ENCODE results near the gene AFG3L2.
A peak's percentile ranks its signal among the peaks of the same experiment; 100 is the strongest.
"Not testable (repeated sequence)": the region's sequence is repeated elsewhere in the genome, so short reads cannot be mapped to it uniquely, and the experiment has no call there.

The AFG3L2 gene

DNA sequence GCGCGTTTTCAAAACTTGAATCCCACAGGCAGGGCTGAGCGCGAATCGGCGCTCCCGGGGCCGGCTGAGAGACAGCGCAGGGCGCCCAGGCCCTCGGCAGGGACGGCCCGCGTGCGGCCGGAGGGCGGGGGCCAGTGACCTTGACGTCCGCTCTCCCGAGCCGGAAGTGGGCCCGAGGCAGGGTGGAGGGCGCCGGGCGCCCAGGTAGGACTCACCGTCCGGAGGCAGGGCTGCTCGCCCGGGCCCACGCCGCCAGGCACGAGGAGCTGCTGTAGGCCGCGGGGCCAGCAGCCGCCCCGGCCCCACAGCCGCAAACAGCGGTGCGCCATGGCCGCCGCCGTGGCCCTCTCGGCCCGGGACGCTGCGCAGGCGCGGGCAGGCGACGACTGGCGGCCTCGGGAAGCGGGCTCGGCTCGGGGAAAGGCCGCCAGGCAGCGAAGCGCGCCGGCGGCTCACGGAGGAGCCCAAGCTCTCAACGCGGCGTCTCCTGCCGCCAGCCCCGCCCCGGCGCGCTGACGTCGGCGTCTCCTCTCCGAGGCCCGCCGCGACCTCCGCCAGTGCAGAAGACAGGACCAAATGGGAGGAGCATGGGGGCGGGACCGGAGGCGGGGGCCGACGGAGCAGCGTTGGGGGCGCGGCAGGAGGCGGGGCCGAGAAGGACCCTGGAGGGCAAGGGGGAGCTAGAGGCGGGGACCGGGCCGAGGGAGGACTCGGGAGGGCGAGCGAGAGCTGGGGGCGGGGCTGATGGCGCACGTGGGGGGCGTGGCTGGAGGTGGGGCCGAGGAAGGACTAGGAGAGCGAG is at the start of gene AFG3L2:
Gene AFG3L2 (minus strand): TSS at position 474 of the 802 bp plus-strand sequence. CDS start 145 bp downstream, at position 329.
- peaks cover 6% of the 10 kb centered on the region for H3K4me1 ChIP-seq (ENCODE audit: insufficient read depth, low read length)
- H2AFZ ChIP-seq (ENCODE audit: low read depth, low read length), result peak within 1 kb of the TSS; percentile 96
- H3K9me3 ChIP-seq (ENCODE audit: low read length), result no peaks in the 10 kb centered on the region

DNA sequence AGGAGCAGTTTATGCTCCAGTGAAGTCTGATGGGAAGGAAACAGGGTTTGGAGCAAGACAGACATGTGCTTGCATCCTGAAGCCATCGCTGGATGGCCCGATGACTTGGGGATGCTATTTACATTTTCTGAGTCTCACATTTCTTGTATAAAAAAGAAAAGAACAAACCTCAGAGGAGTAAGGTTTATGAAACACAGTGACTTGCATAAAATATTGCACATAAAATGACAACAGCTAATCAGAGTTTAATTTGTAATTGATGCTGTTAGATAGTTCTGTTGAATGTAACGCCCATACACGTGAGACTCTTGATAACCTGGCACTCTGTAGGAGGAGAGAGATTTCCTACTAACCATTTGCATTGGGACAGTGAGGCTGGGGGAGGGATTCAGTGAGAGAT is 47.2 kb upstream of the AFG3L2 start:
- Histone ChIP-seq H3K4me3 (ENCODE audit: low read length) (no peak overlapping the region), H3K4me1 (ENCODE audit: insufficient read depth, low read length) (no peaks in the 10 kb centered on the region), H3K36me3 (ENCODE audit: insufficient read depth, low read length) (peaks cover 5% of the 10 kb centered on the region), H3K27me3 (ENCODE audit: insufficient read depth, low read length) (no peaks in the 10 kb centered on the region), H2AFZ (ENCODE audit: low read depth, low read length) (no peak overlapping the region), H3K9me3 (ENCODE audit: low read length) (no peaks in the 10 kb centered on the region)

More for the DNA sequence above, at the start of gene AFG3L2:
- Histone ChIP-seq H3K36me3 (ENCODE audit: insufficient read depth, low read length) (no peaks in the 10 kb centered on the region), H3K4me3 (ENCODE audit: low read length) (peak within 1 kb of the TSS; percentile 85), H3K27me3 (ENCODE audit: insufficient read depth, low read length) (no peaks in the 10 kb centered on the region)

DNA sequence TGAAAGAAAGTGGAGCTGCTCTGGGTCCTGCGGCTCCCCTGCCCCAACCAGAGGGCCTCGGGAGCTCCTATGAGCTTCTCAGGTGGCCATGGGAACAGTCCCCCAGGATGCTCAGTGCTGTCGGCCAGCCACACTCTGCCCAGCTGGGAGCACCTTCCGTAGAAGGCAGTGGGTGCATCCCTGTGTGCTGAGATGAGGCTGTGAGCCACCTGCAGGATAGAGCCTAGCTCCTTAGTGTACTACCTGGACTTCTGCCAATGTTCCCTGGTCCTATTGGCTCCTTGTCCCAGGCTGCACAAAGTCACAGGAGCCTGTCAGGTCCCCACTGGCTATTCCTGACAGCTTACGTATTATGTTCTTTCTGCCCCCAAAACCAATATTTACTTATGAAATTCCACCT is 46.8 kb upstream of the AFG3L2 start:
- H3K9me3 ChIP-seq (ENCODE audit: low read length), result no peaks in the 10 kb centered on the region
- H3K36me3 ChIP-seq (ENCODE audit: insufficient read depth, low read length), result peaks cover 5% of the 10 kb centered on the region
- no peak overlapping the region for H2AFZ ChIP-seq (ENCODE audit: low read depth, low read length)
- H3K4me1 ChIP-seq (ENCODE audit: insufficient read depth, low read length), result no peaks in the 10 kb centered on the region
- no peak overlapping the region for H3K4me3 ChIP-seq (ENCODE audit: low read length)
- no peaks in the 10 kb centered on the region for H3K27me3 ChIP-seq (ENCODE audit: insufficient read depth, low read length)

DNA sequence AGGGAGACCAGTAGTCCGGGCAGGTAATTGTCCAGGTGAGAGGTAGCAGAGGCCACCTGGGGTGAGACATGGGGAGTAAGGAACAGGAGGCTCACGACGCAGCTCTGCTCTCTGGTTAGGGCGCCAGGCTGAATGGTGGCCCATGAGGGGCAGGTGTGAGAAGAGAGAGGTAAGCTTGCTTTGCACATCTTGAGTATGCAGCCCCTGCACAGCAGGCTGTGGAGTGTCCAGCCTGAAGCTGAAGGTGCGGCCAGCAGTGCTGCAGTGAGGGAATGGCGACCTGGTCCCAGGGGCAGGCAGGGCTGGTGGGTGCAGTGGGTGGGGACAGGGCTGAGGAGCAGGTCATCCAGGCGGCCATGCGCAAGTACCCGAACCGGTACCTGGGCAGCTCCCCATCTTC is 46.4 kb upstream of the AFG3L2 start:
- Histone ChIP-seq H3K36me3 (ENCODE audit: insufficient read depth, low read length) (peaks cover 5% of the 10 kb centered on the region), H3K9me3 (ENCODE audit: low read length) (no peaks in the 10 kb centered on the region), H2AFZ (ENCODE audit: low read depth, low read length) (no peak overlapping the region), H3K27me3 (ENCODE audit: insufficient read depth, low read length) (no peaks in the 10 kb centered on the region), H3K4me1 (ENCODE audit: insufficient read depth, low read length) (no peaks in the 10 kb centered on the region), H3K4me3 (ENCODE audit: low read length) (no peak overlapping the region)

DNA sequence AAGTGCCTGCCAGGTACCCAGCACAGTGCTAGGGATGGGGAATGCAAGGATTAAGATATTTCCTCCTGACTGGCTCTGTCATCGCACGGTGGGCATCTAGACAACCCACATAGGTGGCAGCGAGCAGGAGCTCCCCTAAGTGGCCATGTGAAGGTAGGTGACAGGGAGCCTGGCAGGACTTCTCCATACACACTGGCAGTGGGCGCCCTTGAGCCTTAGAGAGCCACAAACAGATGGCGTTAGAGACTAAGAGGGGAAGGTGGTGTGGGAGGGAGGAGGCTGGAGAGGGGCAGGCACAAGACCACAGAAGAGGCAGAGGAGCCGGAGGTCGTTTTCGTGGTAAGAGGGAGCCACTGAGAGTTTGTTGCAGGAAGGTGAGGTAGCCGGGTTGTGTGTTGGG is 45.9 kb upstream of the AFG3L2 start:
- H3K27me3 ChIP-seq (ENCODE audit: insufficient read depth, low read length), result no peaks in the 10 kb centered on the region
- H3K36me3 ChIP-seq (ENCODE audit: insufficient read depth, low read length), result peaks cover 3% of the 10 kb centered on the region
- H3K4me1 ChIP-seq (ENCODE audit: insufficient read depth, low read length), result peaks cover under 1% of the 10 kb centered on the region
- H3K9me3 ChIP-seq (ENCODE audit: low read length), result no peaks in the 10 kb centered on the region
- H2AFZ ChIP-seq (ENCODE audit: low read depth, low read length), result no peak overlapping the region
- no peak overlapping the region for H3K4me3 ChIP-seq (ENCODE audit: low read length)

DNA sequence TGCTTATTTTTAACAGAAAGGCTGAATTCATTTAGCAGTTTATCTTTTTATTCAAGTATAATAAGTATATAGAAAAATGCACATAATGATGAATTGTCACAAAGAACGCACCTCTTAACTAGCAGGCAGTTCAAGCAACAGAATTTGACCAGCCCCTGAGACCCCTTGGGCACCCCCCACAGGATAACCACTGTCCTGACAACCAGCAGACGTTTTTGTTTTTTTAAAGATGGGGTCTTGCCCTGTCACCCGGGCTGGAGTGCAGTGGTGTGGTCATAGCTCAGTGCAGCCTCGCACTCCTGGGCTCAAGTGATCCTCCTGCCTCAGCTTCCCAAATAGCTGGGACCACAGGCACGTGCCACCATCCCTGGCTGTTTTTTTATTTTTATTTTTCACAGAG is 44.7 kb upstream of the AFG3L2 start:
- no peaks in the 10 kb centered on the region for H3K36me3 ChIP-seq (ENCODE audit: insufficient read depth, low read length)
- no peak overlapping the region for H3K4me3 ChIP-seq (ENCODE audit: low read length)
- peaks cover 8% of the 10 kb centered on the region for H3K4me1 ChIP-seq (ENCODE audit: insufficient read depth, low read length)
- H2AFZ ChIP-seq (ENCODE audit: low read depth, low read length), result no peak overlapping the region
- no peaks in the 10 kb centered on the region for H3K27me3 ChIP-seq (ENCODE audit: insufficient read depth, low read length)
- H3K9me3 ChIP-seq (ENCODE audit: low read length), result no peaks in the 10 kb centered on the region

DNA sequence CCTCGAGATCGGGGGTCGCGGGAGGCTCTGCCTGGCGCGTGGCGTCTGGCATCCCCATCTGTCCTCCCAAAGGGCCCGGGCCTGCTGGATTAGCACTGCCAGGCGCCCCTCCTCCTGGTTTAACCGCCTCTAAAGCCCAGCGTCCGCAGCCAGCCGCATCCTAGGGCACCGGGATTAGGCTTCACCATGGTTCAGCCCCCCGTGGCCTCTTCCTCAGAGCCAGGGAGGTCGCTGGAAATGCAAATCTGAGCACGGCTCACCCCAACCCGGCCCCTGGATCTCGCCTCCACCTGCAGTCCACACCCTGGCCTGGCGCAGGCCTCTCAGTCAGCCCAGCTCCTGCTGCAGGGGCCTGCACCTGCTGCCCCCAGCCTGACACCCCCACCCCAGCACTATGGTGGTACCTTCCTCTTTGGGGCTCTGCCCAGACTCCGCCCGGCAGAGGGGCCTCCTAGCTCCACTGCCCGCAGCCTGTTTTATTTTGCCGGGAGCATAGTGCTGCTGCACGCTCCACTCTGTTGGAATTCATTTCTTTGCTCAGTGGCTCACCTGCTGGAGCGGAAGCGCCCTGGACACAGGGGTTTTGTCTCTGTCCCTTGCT is 43.9 kb upstream of the AFG3L2 start:
- H2AFZ ChIP-seq (ENCODE audit: low read depth, low read length), result no peak overlapping the region
- no peaks in the 10 kb centered on the region for H3K36me3 ChIP-seq (ENCODE audit: insufficient read depth, low read length)
- no peaks in the 10 kb centered on the region for H3K9me3 ChIP-seq (ENCODE audit: low read length)
- no peak overlapping the region for H3K4me3 ChIP-seq (ENCODE audit: low read length)
- H3K27me3 ChIP-seq (ENCODE audit: insufficient read depth, low read length), result no peaks in the 10 kb centered on the region
- peaks cover 8% of the 10 kb centered on the region for H3K4me1 ChIP-seq (ENCODE audit: insufficient read depth, low read length)

DNA sequence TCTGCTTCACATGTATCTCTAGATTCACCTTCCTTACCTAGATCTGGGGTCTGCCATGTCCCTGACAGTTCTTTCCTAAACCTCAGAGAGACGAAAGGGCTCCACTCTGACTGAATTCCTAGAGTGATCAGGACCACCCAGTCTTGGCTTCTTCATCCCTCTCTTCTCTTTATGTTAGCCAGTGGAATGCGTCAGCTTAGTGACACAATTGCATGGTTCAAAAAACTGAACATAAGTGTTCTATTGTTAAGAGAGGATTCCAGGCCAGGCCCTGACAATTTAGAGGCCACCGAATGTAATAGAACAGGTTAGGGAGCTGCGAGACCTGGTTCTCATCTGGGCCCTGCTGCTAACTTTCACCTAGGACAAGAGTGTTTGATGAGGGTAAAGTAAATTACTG is 40.7 kb upstream of the AFG3L2 start:
- H3K36me3 ChIP-seq (ENCODE audit: insufficient read depth, low read length), result no peaks in the 10 kb centered on the region

DNA sequence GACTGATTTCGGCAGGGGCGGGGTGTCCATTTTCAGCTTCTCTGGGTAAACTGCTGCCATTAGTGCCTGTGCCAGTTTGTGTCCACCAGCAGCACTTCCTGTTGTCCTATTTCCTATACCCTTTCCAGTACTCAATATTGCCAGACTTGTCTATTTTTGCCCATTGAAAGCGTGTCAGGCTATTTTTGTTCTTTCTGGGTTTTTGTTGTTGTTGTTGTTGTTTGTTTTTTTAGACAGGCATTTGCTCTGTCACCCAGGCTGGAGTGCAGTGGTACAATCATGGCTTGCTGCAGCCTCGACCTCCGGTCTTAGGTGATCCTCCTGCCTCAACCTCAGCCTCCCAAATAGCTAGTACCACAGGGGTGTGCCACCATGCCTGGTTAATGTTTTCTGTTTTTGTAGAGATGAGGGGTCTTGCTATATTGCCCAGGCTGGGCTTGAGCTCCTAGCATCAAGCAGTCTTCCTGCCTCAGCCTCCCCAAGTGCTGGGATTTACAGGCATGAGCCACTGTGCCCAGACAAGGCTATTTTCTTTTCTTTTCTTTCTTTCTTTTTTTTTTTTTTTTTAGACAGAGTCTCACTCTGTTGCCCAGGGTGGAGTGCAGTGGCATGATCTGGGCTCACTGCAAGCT is 39.2 kb upstream of the AFG3L2 start:
- Histone ChIP-seq H3K4me1 (ENCODE audit: insufficient read depth, low read length) (peaks cover 8% of the 10 kb centered on the region), H2AFZ (ENCODE audit: low read depth, low read length) (no peak overlapping the region), H3K4me3 (ENCODE audit: low read length) (no peak overlapping the region), H3K9me3 (ENCODE audit: low read length) (no peaks in the 10 kb centered on the region), H3K36me3 (ENCODE audit: insufficient read depth, low read length) (no peaks in the 10 kb centered on the region), H3K27me3 (ENCODE audit: insufficient read depth, low read length) (no peaks in the 10 kb centered on the region)

More for the DNA sequence above, 40.7 kb upstream of the AFG3L2 start:
- Histone ChIP-seq H3K4me3 (ENCODE audit: low read length) (no peak overlapping the region), H3K4me1 (ENCODE audit: insufficient read depth, low read length) (peaks cover 8% of the 10 kb centered on the region), H3K27me3 (ENCODE audit: insufficient read depth, low read length) (no peaks in the 10 kb centered on the region), H3K9me3 (ENCODE audit: low read length) (no peaks in the 10 kb centered on the region), H2AFZ (ENCODE audit: low read depth, low read length) (no peak overlapping the region)

DNA sequence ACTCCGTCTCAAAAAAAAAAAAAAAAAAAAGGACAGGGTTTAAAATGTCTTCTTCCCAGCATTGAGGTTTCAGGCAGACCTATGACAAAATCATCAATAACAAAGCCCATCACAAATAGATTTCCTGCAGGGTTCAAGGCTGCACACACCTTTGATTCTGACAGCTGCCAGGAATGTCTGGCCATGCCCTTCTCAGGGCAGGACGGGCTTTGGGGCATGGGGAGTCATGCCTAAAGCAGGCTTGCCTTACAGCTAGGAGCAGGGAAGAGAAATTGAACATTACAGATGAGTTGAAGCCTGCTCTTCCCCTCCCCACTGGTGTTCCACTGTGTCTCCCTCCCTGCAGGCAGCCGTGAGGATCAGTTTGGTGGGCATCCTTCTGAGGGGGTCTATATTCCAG is 34.4 kb upstream of the AFG3L2 start:
- Histone ChIP-seq H2AFZ (ENCODE audit: low read depth, low read length) (no peak overlapping the region), H3K4me3 (ENCODE audit: low read length) (no peak overlapping the region), H3K4me1 (ENCODE audit: insufficient read depth, low read length) (peaks cover 9% of the 10 kb centered on the region), H3K9me3 (ENCODE audit: low read length) (no peaks in the 10 kb centered on the region), H3K36me3 (ENCODE audit: insufficient read depth, low read length) (no peaks in the 10 kb centered on the region), H3K27me3 (ENCODE audit: insufficient read depth, low read length) (no peaks in the 10 kb centered on the region)

DNA sequence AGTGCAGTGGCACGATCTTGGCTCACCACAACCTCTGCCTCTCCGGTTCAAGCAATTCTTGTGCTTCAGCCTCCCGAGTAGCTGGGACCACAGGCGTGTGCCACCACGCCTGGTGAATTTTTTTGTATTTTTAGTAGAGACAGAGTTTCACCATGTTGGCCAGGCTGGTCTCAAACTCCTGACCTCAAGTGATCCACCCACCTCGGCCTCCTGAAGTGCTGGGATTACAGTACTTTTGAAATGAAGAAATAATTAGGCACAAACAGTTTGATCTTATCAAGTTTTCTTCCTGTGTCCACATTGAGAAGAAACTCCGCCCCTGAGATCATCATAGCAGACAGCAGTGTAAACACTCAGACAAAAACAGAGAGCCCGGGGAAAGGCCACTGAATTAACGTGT is 33.7 kb upstream of the AFG3L2 start:
- H3K36me3 ChIP-seq (ENCODE audit: insufficient read depth, low read length); H3K4me3 ChIP-seq (ENCODE audit: low read length); H3K9me3 ChIP-seq (ENCODE audit: low read length); H3K27me3 ChIP-seq (ENCODE audit: insufficient read depth, low read length); H3K4me1 ChIP-seq (ENCODE audit: insufficient read depth, low read length); H2AFZ ChIP-seq (ENCODE audit: low read depth, low read length): not testable (repeated sequence)

DNA sequence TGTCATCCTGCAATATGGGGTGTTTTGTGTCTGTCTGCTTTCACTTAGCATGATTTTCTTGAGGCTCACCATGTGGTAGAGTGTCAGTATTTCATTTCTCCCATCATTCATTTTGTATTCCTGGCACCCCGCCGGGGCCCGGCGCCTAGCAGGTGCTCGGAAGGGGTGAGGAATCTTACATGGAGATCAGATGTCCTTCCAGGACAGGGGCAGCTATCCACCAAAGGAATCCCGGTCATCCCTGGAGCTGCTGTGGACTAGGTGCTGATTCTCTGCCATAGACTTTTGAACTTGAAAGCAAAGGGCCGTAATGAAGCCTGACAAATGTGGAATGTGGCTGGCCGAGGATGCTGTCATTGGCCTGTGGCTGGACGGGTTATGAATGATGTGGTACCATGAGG is 33.1 kb upstream of the AFG3L2 start:
- H3K27me3 ChIP-seq (ENCODE audit: insufficient read depth, low read length), result no peaks in the 10 kb centered on the region
- no peaks in the 10 kb centered on the region for H3K36me3 ChIP-seq (ENCODE audit: insufficient read depth, low read length)
- no peak overlapping the region for H2AFZ ChIP-seq (ENCODE audit: low read depth, low read length)
- H3K4me1 ChIP-seq (ENCODE audit: insufficient read depth, low read length), result peaks cover 9% of the 10 kb centered on the region
- H3K9me3 ChIP-seq (ENCODE audit: low read length), result no peaks in the 10 kb centered on the region
- H3K4me3 ChIP-seq (ENCODE audit: low read length), result no peak overlapping the region

DNA sequence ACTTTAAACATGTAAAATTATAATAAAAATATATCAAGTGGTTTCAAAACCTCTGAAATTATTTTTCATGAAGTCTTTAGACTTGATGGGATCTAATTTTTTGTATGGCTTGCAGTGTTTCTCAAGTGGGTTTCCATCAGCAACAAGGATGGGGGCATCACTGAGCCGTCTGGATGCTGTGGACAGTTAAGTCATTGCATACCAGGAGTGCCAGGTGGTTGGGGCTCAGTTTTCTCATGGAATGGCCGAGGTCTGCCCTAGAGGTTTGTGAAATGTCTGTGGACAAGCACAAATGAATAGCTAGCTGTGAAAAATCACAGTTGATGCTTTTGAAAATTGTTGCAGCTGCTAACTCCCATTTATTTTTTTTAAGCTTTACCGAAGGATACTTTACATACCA is 32.4 kb upstream of the AFG3L2 start:
- Histone ChIP-seq H2AFZ (ENCODE audit: low read depth, low read length) (no peak overlapping the region), H3K36me3 (ENCODE audit: insufficient read depth, low read length) (no peaks in the 10 kb centered on the region), H3K9me3 (ENCODE audit: low read length) (no peaks in the 10 kb centered on the region), H3K4me1 (ENCODE audit: insufficient read depth, low read length) (peaks cover 9% of the 10 kb centered on the region), H3K27me3 (ENCODE audit: insufficient read depth, low read length) (no peaks in the 10 kb centered on the region), H3K4me3 (ENCODE audit: low read length) (no peak overlapping the region)
